GM23248 (cell line): ENCODE data around the gene PCDHGA8. TPM values are rescaled to one million over a fixed set of nuclear protein-coding genes. Genes with fewer than 3 reads are reported as not detected.
"Not testable (repeated sequence)": the region's sequence is repeated elsewhere in the genome, so short reads cannot be mapped to it uniquely, and the experiment has no call there.

Source experiments
- DNase-seq: peaks from one replicate; pipeline ENCODE4 v3.0.0-alpha.2; 2015
- H2AFZ ChIP-seq: fragments of 200-600 bp; sonication (generic); 2 replicates; pipeline ENCODE4 v1.6.1; 2016; ENCODE audit warnings: antibody characterized with exemption
- H3F3A ChIP-seq: fragments of 200-600 bp; sonication (generic); 2 replicates; pipeline ENCODE4 v1.6.1; 2016; ENCODE audit warnings: mild to moderate bottlenecking, antibody characterized with exemption, mixed run types; ENCODE audit not compliant: insufficient read depth
- H3K27ac ChIP-seq: fragments of 200-600 bp; sonication (generic); 2 replicates; pipeline ENCODE4 v1.5.1; 2016; ENCODE audit warnings: mild to moderate bottlenecking
- H3K27me3 ChIP-seq: fragments of 200-600 bp; sonication (generic); replicated peaks from 2 replicates; pipeline ENCODE4 v1.6.1; 2016; ENCODE audit warnings: mild to moderate bottlenecking; ENCODE audit not compliant: insufficient read depth
- H3K36me3 ChIP-seq: fragments of 200-600 bp; sonication (generic); 2 replicates; pipeline ENCODE4 v1.6.1; 2016; ENCODE audit warnings: low read depth, mild to moderate bottlenecking
- H3K4me1 ChIP-seq: fragments of 200-600 bp; sonication (generic); 2 replicates; pipeline ENCODE4 v1.6.1; 2016; ENCODE audit warnings: mild to moderate bottlenecking; ENCODE audit not compliant: insufficient read depth
- H3K4me2 ChIP-seq: fragments of 200-600 bp; sonication (generic); one replicate; pipeline ENCODE4 v1.6.1; 2016; ENCODE audit warnings: mild to moderate bottlenecking; ENCODE audit not compliant: unreplicated experiment
- H3K4me3 ChIP-seq: fragments of 200-600 bp; sonication (generic); 2 replicates; pipeline ENCODE4 v1.5.1; 2016; ENCODE audit warnings: mild to moderate bottlenecking
- H3K79me2 ChIP-seq: fragments of 200-600 bp; sonication (generic); 2 replicates; pipeline ENCODE4 v1.6.1; 2016; ENCODE audit warnings: mild to moderate bottlenecking; ENCODE audit not compliant: insufficient read depth
- H3K9ac ChIP-seq: fragments of 200-600 bp; sonication (generic); 2 replicates; pipeline ENCODE4 v1.6.1; 2016; ENCODE audit warnings: mild to moderate bottlenecking
- H3K9me2 ChIP-seq: fragments of 200-600 bp; sonication (generic); 2 replicates; pipeline ENCODE4 v1.6.1; 2016; ENCODE audit warnings: mixed run types, mild to moderate bottlenecking, moderate library complexity; ENCODE audit not compliant: insufficient read depth
- H3K9me3 ChIP-seq: fragments of 200-600 bp; sonication (generic); one replicate; pipeline ENCODE4 v1.6.1; 2017; ENCODE audit warnings: low read depth
- H4K20me1 ChIP-seq: fragments of 200-600 bp; sonication (generic); 2 replicates; pipeline ENCODE4 v1.6.0; 2016; ENCODE audit not compliant: insufficient read depth
- EZH2 ChIP-seq: fragments of 200-600 bp; sonication (generic); IDR thresholded peaks from 2 replicates; pipeline ENCODE4 v1.6.1; 2018; ENCODE audit warnings: antibody characterized with exemption, mild to moderate bottlenecking; ENCODE audit not compliant: insufficient read depth, poor library complexity, severe bottlenecking
- EZH2phosphoT487 ChIP-seq: fragments of 200-600 bp; sonication (generic); IDR thresholded peaks from 2 replicates; pipeline ENCODE4 v1.6.1; 2018; ENCODE audit warnings: antibody characterized with exemption, moderate library complexity, mild to moderate bottlenecking, low read depth; ENCODE audit not compliant: insufficient read depth
- WGBS, 2 experiments: methylation state at CpG; one replicate each; pipeline ENCODE4 v1.1.6; 2015 to 2017; ENCODE audit warnings: low lambda C conversion rate in 2 of 2, low coverage in 1 of 2; ENCODE audit errors: missing lambda C conversion rate in 2 of 2; 5-methylcytosine and 5-hydroxymethylcytosine counted together
- in situ Hi-C: fragments of 300-500 bp; cut with MboI; formaldehyde crosslinking; loops from 2 replicates; pipeline ENCODE4 v1.15.0; 2020
- polyA plus RNA-seq: library from polyadenylated mRNA; unstranded; fragments of >200 nt; fragmentation: Nextera tagmentation; extraction: Ambion mirVana; gene quantifications from 2 replicates; pipeline ENCODE4 v1.2.1, GENCODE V29; 2016
- total RNA-seq: library from RNA; depleted of rRNA; stranded (reverse); fragments of >200 nt; shearing (Covaris generic); gene quantifications from 2 replicates; pipeline ENCODE4 v1.2.3, GENCODE V29; 2014

Gene PCDHGA8
- total and polyA plus RNA-seq, 2 experiments from 2014 or later: 0.69 to 0.86 TPM

- Histone ChIP-seq H3K4me1 (no peaks in the 10 kb centered on the region), H3K9me3 (no peaks in the 10 kb centered on the region), H4K20me1 (no peaks in the 10 kb centered on the region), H3K9ac (no peak overlapping the region), H3K36me3 (no peaks in the 10 kb centered on the region), H3K27me3 (no peaks in the 10 kb centered on the region), H3K4me3 (no peak overlapping the region), H3K27ac (no peak overlapping the region), H3F3A (no peaks in the 10 kb centered on the region), H2AFZ (no peak overlapping the region), H3K4me2 (no peak overlapping the region), H3K79me2 (no peaks in the 10 kb centered on the region), H3K9me2 (no peaks in the 10 kb centered on the region)
- no peak for DNase-seq
- TF ChIP-seq EZH2phosphoT487 (no peak), EZH2 (no peak)
- in situ Hi-C loops: no loop called here
- WGBS, 2 experiments: 42 to 43% methylated on average over 56 to 72 of the region's 77 CpGs
Measured at GRCh38 chr5:141389153-141390042, 3.0 kb upstream of the PCDHGA8 start.

GRCh38 chr5:141393267-141393666 is 834 bp downstream of the PCDHGA8 start:
- Histone ChIP-seq H3K9me2 (no peaks in the 10 kb centered on the region), H3K27me3 (no peaks in the 10 kb centered on the region), H3F3A (peaks cover 5% of the 10 kb centered on the region; the same call in 1 of the 2 replicates), H3K79me2 (no peaks in the 10 kb centered on the region), H3K9me3 (no peaks in the 10 kb centered on the region), H3K4me2 (no peak overlapping the region), H3K4me1 (no peaks in the 10 kb centered on the region), H3K36me3 (no peaks in the 10 kb centered on the region), H2AFZ (no peak overlapping the region), H3K4me3 (no peak overlapping the region), H4K20me1 (no peaks in the 10 kb centered on the region), H3K27ac (no peak overlapping the region), H3K9ac (no peak overlapping the region)
- in situ Hi-C loops: no loop called here
- no peak for TF ChIP-seq EZH2phosphoT487
- TF ChIP-seq EZH2: no peak
- WGBS, 2 experiments: 41 to 43% methylated on average over 21 of the region's 21 CpGs
- no peak for DNase-seq

- H3F3A ChIP-seq, H3K4me3 ChIP-seq, DNase-seq, H3K9me3 ChIP-seq, H3K79me2 ChIP-seq, H3K9me2 ChIP-seq, H3K27me3 ChIP-seq, H3K4me1 ChIP-seq, H3K27ac ChIP-seq, H4K20me1 ChIP-seq, H2AFZ ChIP-seq, in situ Hi-C loops, H3K9ac ChIP-seq, H3K36me3 ChIP-seq, H3K4me2 ChIP-seq: not testable (repeated sequence)
- WGBS, 2 experiments: 54 to 55% methylated on average over 38 to 44 of the region's 53 CpGs
Measured at GRCh38 chr5:141394401-141395187, 2.2 kb downstream of the PCDHGA8 start.

GRCh38 chr5:141397756-141398551 is 5.5 kb downstream of the PCDHGA8 start, which contains the start of gene PCDHGB5:
PCDHGB5 (plus strand) TSS chr5:141397947; CDS start chr5:141398128, 181 bp downstream.
- H3K27ac ChIP-seq, H4K20me1 ChIP-seq: not testable (repeated sequence)

More at GRCh38 chr5:141397756-141398551, 5.5 kb downstream of the PCDHGA8 start, which contains the start of gene PCDHGB5:
- peak; percentile 68 for DNase-seq
- H3K9me3 ChIP-seq, H3K9me2 ChIP-seq, H3K79me2 ChIP-seq, H3K36me3 ChIP-seq, in situ Hi-C loops, H3F3A ChIP-seq, H3K27me3 ChIP-seq, H3K4me1 ChIP-seq: not testable (repeated sequence)
- Histone ChIP-seq H3K9ac (peak within 1 kb of the TSS; percentile 67), H3K4me3 (peak within 1 kb of the TSS; percentile 72), H2AFZ (peak within 1 kb of the TSS; percentile 62; the same call in 1 of the 2 replicates), H3K4me2 (peak within 1 kb of the TSS; percentile 47)
- 23 to 24% methylated on average over 23 to 26 of the region's 43 CpGs for WGBS, 2 experiments
